Right lobe of liver (tissue), 4 donors: ENCODE results near the gene SPACA7.

Experiments used
- POLR2A ChIP-seq: fragments of 450-650 bp; IDR thresholded peaks from one replicate; pipeline ENCODE4 v1.6.1; 2017; ENCODE audit warnings: antibody characterized with exemption, mild to moderate bottlenecking
- TF ChIP-seq, protein P1 (sequence below), 4 donors: fragments of 200-600 bp in 3 of 4; fragments of 450-650 bp in 1 of 4; IDR thresholded peaks; one replicate each; pipeline versions ENCODE4 v1.5.1 to v1.8.0; 2016 to 2022; ENCODE audit warnings: antibody characterized with exemption in 4 of 4, mild to moderate bottlenecking in 2 of 4
- donor health status: DM: no; HTN: no; CAD: no.
- donor health status: DM: no; HTN: no; CAD: no.
- donor health status: DM: no; HTN: yes; CAD: no.

DNA sequence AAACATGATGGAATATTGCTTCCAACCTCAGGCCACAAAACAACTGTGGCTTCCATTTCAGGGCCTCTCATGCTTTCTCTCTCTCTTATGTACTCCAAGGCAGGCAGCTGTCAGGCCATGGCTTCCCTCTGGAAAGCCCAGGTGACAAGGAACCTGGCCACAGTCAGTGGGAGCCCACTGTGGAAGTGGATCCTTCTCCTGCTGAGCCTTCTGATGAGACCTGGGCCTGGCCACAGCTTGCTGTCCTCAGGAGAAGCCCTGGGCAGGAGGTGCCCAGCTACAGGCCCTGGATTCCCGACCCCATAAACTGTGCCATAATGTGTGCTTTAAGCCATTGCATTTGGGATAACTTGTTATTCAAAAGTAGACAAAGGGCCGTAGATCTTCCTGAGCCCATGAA is 71.2 kb downstream of the SPACA7 start:
- TF ChIP-seq, protein P1, sequence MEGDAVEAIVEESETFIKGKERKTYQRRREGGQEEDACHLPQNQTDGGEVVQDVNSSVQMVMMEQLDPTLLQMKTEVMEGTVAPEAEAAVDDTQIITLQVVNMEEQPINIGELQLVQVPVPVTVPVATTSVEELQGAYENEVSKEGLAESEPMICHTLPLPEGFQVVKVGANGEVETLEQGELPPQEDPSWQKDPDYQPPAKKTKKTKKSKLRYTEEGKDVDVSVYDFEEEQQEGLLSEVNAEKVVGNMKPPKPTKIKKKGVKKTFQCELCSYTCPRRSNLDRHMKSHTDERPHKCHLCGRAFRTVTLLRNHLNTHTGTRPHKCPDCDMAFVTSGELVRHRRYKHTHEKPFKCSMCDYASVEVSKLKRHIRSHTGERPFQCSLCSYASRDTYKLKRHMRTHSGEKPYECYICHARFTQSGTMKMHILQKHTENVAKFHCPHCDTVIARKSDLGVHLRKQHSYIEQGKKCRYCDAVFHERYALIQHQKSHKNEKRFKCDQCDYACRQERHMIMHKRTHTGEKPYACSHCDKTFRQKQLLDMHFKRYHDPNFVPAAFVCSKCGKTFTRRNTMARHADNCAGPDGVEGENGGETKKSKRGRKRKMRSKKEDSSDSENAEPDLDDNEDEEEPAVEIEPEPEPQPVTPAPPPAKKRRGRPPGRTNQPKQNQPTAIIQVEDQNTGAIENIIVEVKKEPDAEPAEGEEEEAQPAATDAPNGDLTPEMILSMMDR (IDR thresholded peaks at IDR 0.05): no peak
- no peak for TF ChIP-seq POLR2A
